Lower leg skin (tissue), 3 donors: ENCODE data around the gene NR6A1.

Experiments
- POLR2A ChIP-seq, 2 donors: fragments of 450-650 bp; IDR thresholded peaks; one replicate each; pipeline ENCODE4 v1.6.1; 2016 to 2017; ENCODE audit warnings: antibody characterized with exemption in 2 of 2, mild to moderate bottlenecking in 1 of 2, moderate library complexity in 1 of 2
- TF ChIP-seq, protein P1 (sequence below), 3 donors: fragments of 450-650 bp; IDR thresholded peaks; one replicate each; pipeline ENCODE4 v1.5.1; 2016; ENCODE audit warnings: antibody characterized with exemption in 3 of 3, mild to moderate bottlenecking in 3 of 3, moderate library complexity in 2 of 3

GRCh38 chr9:124761196-124761595, 9.9 kb downstream of the NR6A1 start:
- no peak for TF ChIP-seq POLR2A (IDR thresholded peaks at IDR 0.05)
- TF ChIP-seq, protein P1, sequence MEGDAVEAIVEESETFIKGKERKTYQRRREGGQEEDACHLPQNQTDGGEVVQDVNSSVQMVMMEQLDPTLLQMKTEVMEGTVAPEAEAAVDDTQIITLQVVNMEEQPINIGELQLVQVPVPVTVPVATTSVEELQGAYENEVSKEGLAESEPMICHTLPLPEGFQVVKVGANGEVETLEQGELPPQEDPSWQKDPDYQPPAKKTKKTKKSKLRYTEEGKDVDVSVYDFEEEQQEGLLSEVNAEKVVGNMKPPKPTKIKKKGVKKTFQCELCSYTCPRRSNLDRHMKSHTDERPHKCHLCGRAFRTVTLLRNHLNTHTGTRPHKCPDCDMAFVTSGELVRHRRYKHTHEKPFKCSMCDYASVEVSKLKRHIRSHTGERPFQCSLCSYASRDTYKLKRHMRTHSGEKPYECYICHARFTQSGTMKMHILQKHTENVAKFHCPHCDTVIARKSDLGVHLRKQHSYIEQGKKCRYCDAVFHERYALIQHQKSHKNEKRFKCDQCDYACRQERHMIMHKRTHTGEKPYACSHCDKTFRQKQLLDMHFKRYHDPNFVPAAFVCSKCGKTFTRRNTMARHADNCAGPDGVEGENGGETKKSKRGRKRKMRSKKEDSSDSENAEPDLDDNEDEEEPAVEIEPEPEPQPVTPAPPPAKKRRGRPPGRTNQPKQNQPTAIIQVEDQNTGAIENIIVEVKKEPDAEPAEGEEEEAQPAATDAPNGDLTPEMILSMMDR (IDR thresholded peaks at IDR 0.05) = no peak
